Breast epithelium (tissue), 4 donors: ENCODE measurements around the gene RGS3. TPM values are rescaled to one million over a fixed set of nuclear protein-coding genes. Genes with fewer than 3 reads are reported as not detected.

ENCODE experiments used
- DNase-seq, 2 donors: peaks; one replicate each; pipeline ENCODE4 v3.0.0-alpha.2; 2019; ENCODE audit warnings: low spot score in 2 of 2
- H3K27ac ChIP-seq, 2 donors: fragments of 200-600 bp; sonication (generic) in 1 of 2; one replicate each; pipeline ENCODE4 v1.5.1; 2016 to 2019; ENCODE audit warnings: mild to moderate bottlenecking in 1 of 2
- H3K27me3 ChIP-seq, 2 donors: fragments of 200-600 bp; sonication (generic) in 1 of 2; one replicate each; pipeline versions ENCODE4 v1.5.1 to v1.6.0; 2017 to 2019; ENCODE audit warnings: control low read depth in 1 of 2, mild to moderate bottlenecking in 1 of 2
- H3K36me3 ChIP-seq: fragments of 200-600 bp; one replicate; pipeline ENCODE4 v1.5.1; 2019
- H3K4me1 ChIP-seq, 2 donors: fragments of 200-600 bp; sonication (generic); one replicate each; pipeline ENCODE4 v1.5.1; 2016 to 2019; ENCODE audit warnings: control low read depth in 1 of 2
- H3K4me3 ChIP-seq, 3 donors: fragments of 200-600 bp; sonication (generic); 1 replicate in 2 of 3; 2 replicates in 1 of 3; pipeline ENCODE4 v1.5.1; 2016 to 2019; ENCODE audit warnings: mild to moderate bottlenecking in 3 of 3, moderate library complexity in 2 of 3
- H3K9me3 ChIP-seq, 2 donors: fragments of 200-600 bp; sonication (generic) in 1 of 2; one replicate each; pipeline ENCODE4 v1.5.1; 2016 to 2019; ENCODE audit warnings: control low read depth in 1 of 2
- CTCF ChIP-seq, 3 donors: fragments of 450-650 bp; IDR thresholded peaks; one replicate each; pipeline ENCODE4 v1.5.1; 2016 to 2017; ENCODE audit warnings: antibody characterized with exemption in 3 of 3, mild to moderate bottlenecking in 3 of 3, moderate library complexity in 3 of 3
- POLR2A ChIP-seq: fragments of 450-650 bp; IDR thresholded peaks from one replicate; pipeline ENCODE4 v1.6.1; 2016; ENCODE audit warnings: antibody characterized with exemption, mild to moderate bottlenecking, moderate library complexity
- POLR2AphosphoS5 ChIP-seq, 3 donors: sonication (generic); formaldehyde crosslinking; IDR thresholded peaks; one replicate each; pipeline ENCODE4 v1.6.1; 2017; ENCODE audit warnings: antibody characterized with exemption in 3 of 3
- intact Hi-C: fragments of 100-400 bp; cut with DNase I; formaldehyde crosslinking; loops from one replicate; pipeline ENCODE4 v1.15.1; 2023; ENCODE audit warnings: low total_unique reads
- total RNA-seq, 3 donors: library from RNA; depleted of rRNA; stranded (reverse); fragments of >200 nt; gene quantifications; one replicate each; pipeline ENCODE4 v1.1.0, GENCODE V29; 2016

RGS3 gene
- total RNA-seq, 3 donors from 2014 or later: 31.7 to 49.0 (median 35.4) TPM

GRCh38 chr9:113570749-113571711 lies 107.5 kb downstream of the RGS3 start:
- no peak for TF ChIP-seq CTCF (IDR thresholded peaks at IDR 0.05)
- no peak for TF ChIP-seq POLR2A
- no peak for TF ChIP-seq POLR2AphosphoS5 (IDR thresholded peaks at IDR 0.05)
- DNase-seq: no peak
- H3K27ac ChIP-seq: no peak overlapping the region
- H3K4me3 ChIP-seq: no peak overlapping the region
- intact Hi-C loops: no loop called here
- no peaks in the 10 kb centered on the region for H3K36me3 ChIP-seq
- peaks cover 0 to 24% of the 10 kb centered on the region in 2 donors for H3K4me1 ChIP-seq
- H3K9me3 ChIP-seq: no peaks in the 10 kb centered on the region
- no peaks in the 10 kb centered on the region for H3K27me3 ChIP-seq

GRCh38 chr9:113572076-113572861 lies 108.7 kb downstream of the RGS3 start:
- Histone ChIP-seq H3K4me3 (no peak overlapping the region), H3K27ac (no peak overlapping the region), H3K27me3 (no peaks in the 10 kb centered on the region), H3K9me3 (no peaks in the 10 kb centered on the region), H3K36me3 (no peaks in the 10 kb centered on the region), H3K4me1 (peaks cover 0 to 14% of the 10 kb centered on the region in 2 donors)
- peak in 1 of 2 donors; percentile 28 for DNase-seq
- TF ChIP-seq POLR2A (no peak), POLR2AphosphoS5 (IDR thresholded peaks at IDR 0.05) (no peak), CTCF (IDR thresholded peaks at IDR 0.05) (no peak)
- intact Hi-C loops: no loop called here

- Histone ChIP-seq H3K4me1 (peaks cover 0 to 15% of the 10 kb centered on the region in 2 donors), H3K4me3 (no peak overlapping the region), H3K27me3 (no peaks in the 10 kb centered on the region), H3K36me3 (no peaks in the 10 kb centered on the region), H3K9me3 (no peaks in the 10 kb centered on the region), H3K27ac (peak overlapping the region in 1 of 2 donors; percentile 84)
- intact Hi-C loops: no loop called here
- TF ChIP-seq CTCF (IDR thresholded peaks at IDR 0.05) (no peak), POLR2AphosphoS5 (IDR thresholded peaks at IDR 0.05) (no peak), POLR2A (no peak)
- DNase-seq: peak in 1 of 2 donors; percentile 48
Observed at GRCh38 chr9:113573046-113573958, 109.8 kb downstream of the RGS3 start.

- Histone ChIP-seq H3K27ac (peak overlapping the region; percentile 75 to 84), H3K27me3 (no peaks in the 10 kb centered on the region), H3K4me1 (peaks cover 0 to 18% of the 10 kb centered on the region in 2 donors), H3K9me3 (no peaks in the 10 kb centered on the region), H3K36me3 (no peaks in the 10 kb centered on the region), H3K4me3 (no peak overlapping the region)
- TF ChIP-seq CTCF (IDR thresholded peaks at IDR 0.05): no peak
- no peak for TF ChIP-seq POLR2AphosphoS5 (IDR thresholded peaks at IDR 0.05)
- no peak for TF ChIP-seq POLR2A
- DNase-seq: no peak
- intact Hi-C loops: no loop called here
Observed at GRCh38 chr9:113573959-113574352, 110.4 kb downstream of the RGS3 start.
